Trophoblast cell (in vitro differentiated cells and primary cell): ENCODE results near the gene MEX3D.

Experiments used
- DNase-seq, 2 donors: peaks; one replicate each; pipeline ENCODE4 v3.0.0-alpha.2; 2016
- H2AFZ ChIP-seq: 2 replicates; pipeline ENCODE4 v1.6.1; 2013; ENCODE audit warnings: low read length, moderate library complexity, mild to moderate bottlenecking; ENCODE audit not compliant: insufficient read depth, poor library complexity
- H2AK5ac ChIP-seq: 2 replicates; pipeline ENCODE4 v1.6.1; 2013; ENCODE audit warnings: mild to moderate bottlenecking, low read length
- H2BK120ac ChIP-seq: 2 replicates; pipeline ENCODE4 v1.6.1; 2013; ENCODE audit warnings: low read length, mild to moderate bottlenecking, moderate library complexity; ENCODE audit not compliant: insufficient read depth, poor library complexity
- H2BK12ac ChIP-seq: 2 replicates; pipeline ENCODE4 v1.6.1; 2013; ENCODE audit warnings: mild to moderate bottlenecking, low read length, moderate library complexity
- H2BK5ac ChIP-seq: 2 replicates; pipeline ENCODE4 v1.6.1; 2013; ENCODE audit warnings: low read length, low read depth, moderate library complexity, mild to moderate bottlenecking; ENCODE audit not compliant: poor library complexity
- H3K14ac ChIP-seq: 2 replicates; pipeline ENCODE4 v1.6.1; 2013; ENCODE audit warnings: mild to moderate bottlenecking, low read length
- H3K18ac ChIP-seq: 2 replicates; pipeline ENCODE4 v1.6.1; 2013; ENCODE audit warnings: mild to moderate bottlenecking, low read length
- H3K23ac ChIP-seq: 2 replicates; pipeline ENCODE4 v1.6.1; 2013; ENCODE audit warnings: low read length
- H3K27ac ChIP-seq: 2 replicates; pipeline ENCODE4 v1.5.1; 2013; ENCODE audit warnings: low read depth, mild to moderate bottlenecking, inconsistent platforms, low read length, moderate library complexity
- H3K27me3 ChIP-seq: 2 replicates; pipeline ENCODE4 v1.6.1; 2013; ENCODE audit warnings: inconsistent platforms, mild to moderate bottlenecking, low read length, moderate library complexity; ENCODE audit not compliant: insufficient read depth
- H3K36me3 ChIP-seq, 2 experiments: 1 replicate in 1 of 2; 2 replicates in 1 of 2; pipeline ENCODE4 v1.6.1; 2013; ENCODE audit warnings: low read length in 2 of 2, mild to moderate bottlenecking in 2 of 2, moderate library complexity in 1 of 2; ENCODE audit not compliant: insufficient read depth in 2 of 2, control insufficient read depth in 1 of 2
- H3K4ac ChIP-seq: 2 replicates; pipeline ENCODE4 v1.6.1; 2013; ENCODE audit warnings: low read depth, mild to moderate bottlenecking, low read length, moderate library complexity
- H3K4me1 ChIP-seq, 2 experiments: 1 replicate in 1 of 2; 2 replicates in 1 of 2; pipeline ENCODE4 v1.6.1; 2013; ENCODE audit warnings: low read length in 2 of 2, mild to moderate bottlenecking in 2 of 2, moderate library complexity in 1 of 2; ENCODE audit not compliant: insufficient read depth in 2 of 2, control insufficient read depth in 1 of 2
- H3K4me2 ChIP-seq: 2 replicates; pipeline ENCODE4 v1.6.1; 2013; ENCODE audit warnings: inconsistent platforms, mild to moderate bottlenecking, low read length, moderate library complexity
- H3K4me3 ChIP-seq: 2 replicates; pipeline ENCODE4 v1.5.1; 2013; ENCODE audit warnings: mild to moderate bottlenecking, low read depth, low read length, inconsistent platforms
- H3K79me1 ChIP-seq: one replicate; pipeline ENCODE4 v1.6.1; 2013; ENCODE audit warnings: low read length
- H3K79me2 ChIP-seq: 2 replicates; pipeline ENCODE4 v1.6.1; 2013; ENCODE audit warnings: low read length, mild to moderate bottlenecking; ENCODE audit not compliant: control insufficient read depth, insufficient read depth, poor library complexity
- H3K9ac ChIP-seq: 2 replicates; pipeline ENCODE4 v1.6.1; 2013; ENCODE audit warnings: mild to moderate bottlenecking, low read length
- H3K9me3 ChIP-seq: 2 replicates; pipeline ENCODE4 v1.6.1; 2013; ENCODE audit warnings: low read depth, mild to moderate bottlenecking, control low read depth, inconsistent platforms, low read length; ENCODE audit not compliant: insufficient read depth
- H4K12ac ChIP-seq: 2 replicates; pipeline ENCODE4 v1.6.1; 2013; ENCODE audit warnings: low read depth, mild to moderate bottlenecking, low read length, moderate library complexity
- H4K8ac ChIP-seq: 2 replicates; pipeline ENCODE4 v1.6.1; 2013; ENCODE audit warnings: low read depth, mild to moderate bottlenecking, low read length, moderate library complexity
- H4K91ac ChIP-seq: one replicate; pipeline ENCODE4 v1.6.1; 2013; ENCODE audit warnings: low read depth, mild to moderate bottlenecking, low read length, moderate library complexity
- whole genome bisulfite sequencing: extraction: QIAGEN DNeasy Blood & Tissue Kit; methylation state at CpG from one replicate; pipeline ENCODE4 v1.1.7; 2013; ENCODE audit warnings: missing lambda C conversion rate; ENCODE audit not compliant: insufficient read length, insufficient coverage; ENCODE audit errors: extremely low coverage; 5-methylcytosine and 5-hydroxymethylcytosine counted together

The MEX3D gene

DNA sequence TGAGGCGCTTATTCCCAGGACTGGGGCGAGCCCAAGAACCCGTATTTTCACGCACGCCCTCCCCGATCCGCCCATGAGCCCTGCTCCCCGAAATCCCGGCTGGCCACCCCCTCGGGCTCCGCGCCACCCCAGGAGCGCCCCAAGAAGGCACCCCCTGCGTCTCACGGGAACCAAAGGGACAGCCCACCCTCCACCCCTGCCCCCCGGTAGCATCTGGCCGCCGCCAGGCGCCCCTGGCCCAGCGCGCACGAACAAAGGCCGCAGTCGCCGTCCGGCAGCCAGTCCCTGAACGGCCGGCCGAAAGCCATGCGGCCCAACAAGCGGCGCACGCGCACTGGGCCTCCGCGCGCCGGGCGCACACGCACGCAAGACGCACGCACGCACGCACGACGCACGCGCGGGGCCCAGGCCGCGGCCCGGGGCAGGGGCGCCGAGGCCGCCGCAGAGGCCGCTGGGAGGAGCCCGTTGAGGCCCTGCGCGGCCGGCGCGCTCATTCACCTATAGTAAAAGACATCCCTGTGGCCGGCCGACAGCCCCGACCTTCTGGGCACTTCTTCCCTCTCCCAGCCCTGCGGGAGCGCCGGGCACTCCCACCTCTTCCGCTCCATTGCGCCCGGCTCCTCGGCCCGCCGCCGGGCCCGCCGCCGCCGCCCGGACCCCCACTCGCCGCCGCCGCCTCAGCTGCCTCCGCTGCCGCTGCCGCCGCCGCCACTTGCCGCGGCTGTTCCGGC is 24.1 kb upstream of the MEX3D start:
- Histone ChIP-seq H3K9ac (peak overlapping the region; percentile 94), H3K27me3 (no peaks in the 10 kb centered on the region), H3K79me1 (peaks cover 23% of the 10 kb centered on the region), H3K23ac (no peak overlapping the region), H4K12ac (peak overlapping the region; percentile 99), H3K27ac (peak overlapping the region; percentile 99), H2AFZ (peak overlapping the region; percentile 73), H3K18ac (peak overlapping the region; percentile 98), H3K36me3 (peaks cover 13 to 16% of the 10 kb centered on the region in 2 experiments), H3K4me2 (peak overlapping the region; percentile 86), H3K9me3 (no peaks in the 10 kb centered on the region), H2AK5ac (peak overlapping the region; percentile 94), H3K14ac (peak overlapping the region; percentile 99), H3K79me2 (peaks cover 26% of the 10 kb centered on the region), H3K4me1 (peaks cover 12 to 17% of the 10 kb centered on the region in 2 experiments), H2BK120ac (peak overlapping the region; percentile 98), H2BK12ac (no peak overlapping the region), H2BK5ac (peak overlapping the region; percentile 95), H3K4me3 (peak overlapping the region; percentile 80), H4K91ac (peak overlapping the region; percentile 100), H3K4ac (peak overlapping the region; percentile 99), H4K8ac (peak overlapping the region; percentile 97)
- no CpG with 5 or more reads among the region's 94 CpGs for WGBS
- DNase-seq: peak; percentile 87 to 99

DNA sequence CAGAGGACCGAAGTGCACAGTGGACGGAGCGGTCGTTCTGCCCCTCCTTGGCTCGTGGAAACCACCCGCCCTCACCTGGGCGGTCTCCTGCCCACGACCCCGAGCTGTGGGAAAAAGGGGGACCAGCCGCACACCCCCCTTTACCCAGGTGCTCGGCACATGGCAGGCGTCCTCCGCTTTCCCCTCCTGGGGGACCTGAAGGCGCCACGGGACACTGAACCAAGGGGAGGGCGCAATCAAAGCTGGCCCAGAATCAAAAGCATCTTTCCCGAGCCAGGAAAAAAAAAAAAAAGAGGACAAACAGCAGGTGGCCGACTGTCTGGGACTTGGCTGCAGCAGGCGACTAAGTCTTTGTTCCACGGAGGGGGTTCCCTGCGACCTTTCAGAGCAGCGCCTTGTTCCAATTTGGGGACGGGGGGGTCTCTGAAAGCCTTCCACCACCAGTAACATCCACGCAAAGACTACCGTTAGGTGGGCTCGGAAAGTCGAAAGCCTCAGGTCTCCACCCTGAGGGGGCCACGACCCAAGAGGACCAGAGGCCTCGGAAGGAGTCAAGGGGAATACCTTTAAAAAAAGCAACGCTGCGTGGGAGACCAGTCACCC is 23.4 kb upstream of the MEX3D start:
- Histone ChIP-seq H3K36me3 (peaks cover 6 to 15% of the 10 kb centered on the region in 2 experiments), H4K12ac (peak overlapping the region; percentile 98), H3K9me3 (no peaks in the 10 kb centered on the region), H4K8ac (peak overlapping the region; percentile 97), H4K91ac (peak overlapping the region; percentile 100), H2BK120ac (peak overlapping the region; percentile 84), H3K4me3 (peak overlapping the region; percentile 80), H3K27me3 (no peaks in the 10 kb centered on the region), H3K14ac (peak overlapping the region; percentile 99), H3K27ac (peak overlapping the region; percentile 99), H2BK5ac (peak overlapping the region; percentile 95), H3K79me2 (peaks cover 26% of the 10 kb centered on the region), H3K4ac (peak overlapping the region; percentile 99), H3K9ac (peak overlapping the region; percentile 94), H2AFZ (peak overlapping the region; percentile 73), H3K23ac (no peak overlapping the region), H3K4me1 (peaks cover 12 to 17% of the 10 kb centered on the region in 2 experiments), H3K4me2 (peak overlapping the region; percentile 86), H2AK5ac (peak overlapping the region; percentile 94), H3K79me1 (peaks cover 23% of the 10 kb centered on the region), H3K18ac (peak overlapping the region; percentile 94), H2BK12ac (no peak overlapping the region)
- WGBS: no CpG with 5 or more reads among the region's 31 CpGs
- DNase-seq: no peak

GRCh38 chr19:1590641-1591397 is 22.7 kb upstream of the MEX3D start:
- Histone ChIP-seq H4K8ac (peak overlapping the region; percentile 97), H3K27ac (peak overlapping the region; percentile 99), H3K36me3 (peaks cover 7 to 17% of the 10 kb centered on the region in 2 experiments), H3K14ac (peak overlapping the region; percentile 99), H3K27me3 (no peaks in the 10 kb centered on the region), H3K9me3 (no peaks in the 10 kb centered on the region), H2BK5ac (peak overlapping the region; percentile 95), H3K79me2 (peaks cover 27% of the 10 kb centered on the region), H4K91ac (peak overlapping the region; percentile 100), H3K23ac (no peak overlapping the region), H2BK120ac (peak overlapping the region; percentile 84), H4K12ac (peak overlapping the region; percentile 98), H2BK12ac (peak overlapping the region; percentile 16), H3K4ac (peak overlapping the region; percentile 99), H3K4me2 (peak overlapping the region; percentile 86), H3K9ac (peak overlapping the region; percentile 94), H3K18ac (peak overlapping the region; percentile 49), H2AK5ac (peak overlapping the region; percentile 94), H2AFZ (no peak overlapping the region), H3K79me1 (peaks cover 23% of the 10 kb centered on the region), H3K4me1 (peaks cover 14 to 21% of the 10 kb centered on the region in 2 experiments), H3K4me3 (peak overlapping the region; percentile 80)
- DNase-seq: peak in 1 of 2 donors; percentile 43
- WGBS: no CpG with 5 or more reads among the region's 10 CpGs

- Histone ChIP-seq H3K23ac (no peak overlapping the region), H2BK5ac (peak overlapping the region; percentile 60), H3K27ac (peak overlapping the region; percentile 37), H3K4ac (peak overlapping the region; percentile 65), H3K9me3 (no peaks in the 10 kb centered on the region), H3K18ac (no peak overlapping the region), H3K4me1 (peaks cover 17 to 21% of the 10 kb centered on the region in 2 experiments), H2AFZ (no peak overlapping the region), H2BK12ac (no peak overlapping the region), H4K8ac (peak overlapping the region; percentile 39), H3K79me1 (peaks cover 20% of the 10 kb centered on the region), H4K12ac (no peak overlapping the region), H3K27me3 (no peaks in the 10 kb centered on the region), H2BK120ac (no peak overlapping the region), H2AK5ac (peak overlapping the region; percentile 29), H3K79me2 (peaks cover 26% of the 10 kb centered on the region), H3K36me3 (peaks cover 22 to 28% of the 10 kb centered on the region in 2 experiments), H3K4me2 (no peak overlapping the region), H3K4me3 (no peak overlapping the region), H3K9ac (no peak overlapping the region), H4K91ac (peak overlapping the region; percentile 42), H3K14ac (no peak overlapping the region)
- no CpG with 5 or more reads among the region's 9 CpGs for WGBS
- peak; percentile 96 to 98 for DNase-seq
These were observed 19.7 kb upstream of the MEX3D start for GRCh38 chr19:1587872-1588271.
